ENCODE data around the gene CENPH.
"Not testable (repeated sequence)": the region's sequence is repeated elsewhere in the genome, so short reads cannot be mapped to it uniquely, and the experiment has no call there.

The CENPH gene

GRCh38 chr5:69189162-69190086 lies at the start of gene CENPH:
Gene CENPH (plus strand): TSS chr5:69189583. CDS start chr5:69189635, 52 bp downstream.
- DNase-seq = peak; percentile 95

- DNase-seq = not testable (repeated sequence)
These were observed 49.1 kb upstream of the CENPH start for GRCh38 chr5:69140239-69140638.

GRCh38 chr5:69140827-69141226 lies 48.6 kb upstream of the CENPH start:
- no peak for DNase-seq

- not testable (repeated sequence) for DNase-seq
These were observed 40.8 kb upstream of the CENPH start for GRCh38 chr5:69148576-69148975.

GRCh38 chr5:69148981-69149675 lies 40.3 kb upstream of the CENPH start:
- DNase-seq = no peak

- no peak for DNase-seq
These were observed 39.7 kb upstream of the CENPH start for GRCh38 chr5:69149676-69150010.

GRCh38 chr5:69152731-69153130 lies 36.7 kb upstream of the CENPH start:
- DNase-seq = no peak

- DNase-seq = no peak
These were observed 32.9 kb upstream of the CENPH start for GRCh38 chr5:69156456-69156855.

GRCh38 chr5:69158039-69158438 lies 31.3 kb upstream of the CENPH start:
- no peak for DNase-seq

GRCh38 chr5:69160651-69161050 lies 28.7 kb upstream of the CENPH start:
- no peak for DNase-seq

GRCh38 chr5:69166686-69167492 lies 22.5 kb upstream of the CENPH start, which contains the start of gene CCNB1:
Gene CCNB1 (plus strand): TSS chr5:69167150. CDS start chr5:69167263, 113 bp downstream.
- DNase-seq = peak; percentile 99

- DNase-seq = peak; percentile 10
These were observed 21.9 kb upstream of the CENPH start for GRCh38 chr5:69167493-69167855.

- DNase-seq = no peak
These were observed 21.5 kb upstream of the CENPH start for GRCh38 chr5:69167929-69168328.

GRCh38 chr5:69170495-69170894 lies 18.9 kb upstream of the CENPH start:
- DNase-seq = no peak

- DNase-seq = no peak
These were observed 18.4 kb upstream of the CENPH start for GRCh38 chr5:69170969-69171368.

- DNase-seq = not testable (repeated sequence)
These were observed 7.6 kb upstream of the CENPH start for GRCh38 chr5:69181659-69182293.

- no peak for DNase-seq
These were observed 4.8 kb upstream of the CENPH start for GRCh38 chr5:69184621-69185020.

- no peak for DNase-seq
These were observed 2.0 kb upstream of the CENPH start for GRCh38 chr5:69187342-69187741.

GRCh38 chr5:69188811-69189161 lies 597 bp upstream of the CENPH start:
- no peak for DNase-seq

GRCh38 chr5:69202497-69202896 lies 13.1 kb downstream of the CENPH start:
- DNase-seq = no peak

GRCh38 chr5:69206528-69207190 lies 17.3 kb downstream of the CENPH start:
- no peak for DNase-seq

GRCh38 chr5:69209602-69210001 lies 20.2 kb downstream of the CENPH start:
- no peak for DNase-seq

Data from activated CD4-positive, alpha-beta T cell treated with anti-CD3 and anti-CD28 coated beads, Interleukin-10, Interleukin-2, amounts not matched to agents 100 ng/mL and 50 ng/mL, durations not matched to agents 16 hours and 8 hours (primary cell).